Measurements from ENCODE around the gene NUP205.

NUP205 gene

GRCh38 chr7:135557455-135558336 is at the start of gene NUP205:
Gene NUP205 (plus strand): TSS chr7:135557917. CDS start chr7:135557945, 28 bp downstream.
- DNase-seq: peak; percentile 32

DNA sequence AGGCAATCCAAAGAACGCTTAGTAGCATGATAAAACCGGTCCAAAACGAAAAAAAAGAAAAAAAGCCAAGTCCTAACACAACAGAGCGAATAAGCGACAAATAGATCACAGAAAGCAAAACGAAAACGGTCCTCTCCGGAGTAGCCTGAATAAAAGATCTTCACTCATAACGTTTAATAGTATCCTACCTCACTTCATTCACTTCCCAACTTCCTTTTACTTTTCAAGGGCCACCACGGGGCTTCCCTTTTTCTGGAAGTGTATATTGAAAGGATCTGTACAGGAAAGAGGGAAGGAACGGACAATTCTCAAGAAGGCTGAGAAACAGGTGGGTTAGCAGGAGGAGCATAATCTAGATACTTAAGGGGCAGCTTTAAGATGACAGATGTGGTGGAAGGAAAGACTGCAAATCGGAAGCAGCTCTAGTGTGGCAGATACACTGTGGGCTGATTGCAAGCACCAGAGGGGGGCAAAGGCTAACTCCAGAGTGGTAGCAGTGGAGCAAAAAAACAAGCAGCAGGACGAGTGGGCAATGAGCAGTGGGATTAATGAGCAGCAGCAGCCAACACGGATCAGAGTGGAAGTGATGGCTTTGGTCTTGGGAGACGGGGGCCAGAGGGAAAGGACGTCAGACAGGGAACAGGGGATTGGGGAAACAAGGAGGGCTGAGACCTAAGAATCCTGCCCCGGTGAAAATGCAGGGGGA is 48.7 kb upstream of the NUP205 start:
- DNase-seq: no peak

DNA sequence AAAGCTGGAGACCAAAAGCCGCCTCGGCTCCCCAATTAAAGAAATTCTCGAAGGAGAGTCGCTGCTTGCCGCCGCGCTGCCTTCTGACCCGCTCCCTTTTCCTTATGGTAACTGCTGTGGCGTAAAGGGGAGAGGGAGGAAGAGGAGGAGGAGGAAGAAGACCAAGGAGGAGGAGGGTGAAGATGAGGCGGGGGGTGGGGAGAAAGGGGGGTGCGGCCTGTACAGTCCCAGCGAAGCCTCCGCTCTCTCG is 48.2 kb upstream of the NUP205 start:
- DNase-seq: no peak

- DNase-seq: peak; percentile 72
Observed at GRCh38 chr7:135509839-135510591, 47.7 kb upstream of the NUP205 start, which contains the start of gene CNOT4. Gene CNOT4 (minus strand): TSS chr7:135510102. CDS start chr7:135438331, 71,771 bp downstream.

GRCh38 chr7:135510592-135511183 is 47.0 kb upstream of the NUP205 start:
- DNase-seq: no peak

DNA sequence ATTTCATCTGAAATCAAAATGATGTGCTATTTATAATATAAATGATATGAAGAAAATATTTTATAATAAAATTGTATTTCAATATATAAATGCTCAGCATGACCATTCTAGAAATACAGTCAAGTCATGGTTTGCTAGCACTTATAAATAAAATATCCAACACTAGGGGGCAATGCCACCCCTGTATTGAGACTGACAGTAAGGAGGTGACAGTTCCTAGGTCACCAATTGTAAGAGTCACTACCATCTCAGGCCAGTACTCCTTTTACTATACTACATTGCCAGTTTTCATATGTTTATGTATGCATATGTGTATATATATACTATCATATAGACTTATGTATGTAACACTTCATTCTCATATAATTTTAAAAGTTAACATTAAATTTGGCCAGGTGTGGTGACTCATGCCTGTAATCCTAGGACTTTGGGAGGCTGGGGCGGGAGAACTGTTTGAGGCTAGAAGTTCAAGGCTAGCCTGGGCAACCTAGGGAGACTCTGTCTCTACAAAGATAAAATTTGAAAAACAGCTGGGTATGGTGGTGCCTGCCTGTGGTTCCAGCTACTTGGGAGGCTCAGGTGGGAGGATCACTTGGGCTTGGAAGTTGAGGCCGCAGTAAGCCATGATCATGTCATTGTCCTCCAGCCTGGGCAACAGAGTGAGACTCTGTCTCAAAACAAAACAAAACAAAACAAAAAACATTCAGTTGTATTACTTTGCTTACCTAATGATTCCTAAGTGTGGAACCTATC is 45.4 kb upstream of the NUP205 start:
- no peak for DNase-seq

- no peak for DNase-seq
Observed at GRCh38 chr7:135514856-135515255, 42.9 kb upstream of the NUP205 start.

DNA sequence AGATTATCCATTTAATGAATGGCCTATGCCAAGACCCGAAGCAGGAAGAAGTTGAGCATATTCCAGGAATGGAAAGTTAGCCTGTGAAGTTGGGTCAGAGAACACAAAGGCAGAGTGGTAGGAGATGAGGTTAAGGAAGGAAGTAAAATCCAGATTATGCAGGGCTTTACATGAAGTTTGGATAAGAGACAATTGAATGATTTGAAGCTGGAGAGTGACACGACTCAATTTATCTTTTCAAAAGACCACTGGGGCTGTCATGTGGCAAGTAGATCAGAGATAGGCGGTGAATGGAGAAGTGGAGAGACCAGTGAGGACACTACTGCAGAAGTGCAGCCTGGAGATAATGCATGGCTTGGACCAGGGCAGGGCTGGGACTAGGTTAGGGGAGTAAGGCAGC is 40.7 kb upstream of the NUP205 start:
- DNase-seq: no peak

GRCh38 chr7:135518748-135519147 is 39.0 kb upstream of the NUP205 start:
- no peak for DNase-seq

DNA sequence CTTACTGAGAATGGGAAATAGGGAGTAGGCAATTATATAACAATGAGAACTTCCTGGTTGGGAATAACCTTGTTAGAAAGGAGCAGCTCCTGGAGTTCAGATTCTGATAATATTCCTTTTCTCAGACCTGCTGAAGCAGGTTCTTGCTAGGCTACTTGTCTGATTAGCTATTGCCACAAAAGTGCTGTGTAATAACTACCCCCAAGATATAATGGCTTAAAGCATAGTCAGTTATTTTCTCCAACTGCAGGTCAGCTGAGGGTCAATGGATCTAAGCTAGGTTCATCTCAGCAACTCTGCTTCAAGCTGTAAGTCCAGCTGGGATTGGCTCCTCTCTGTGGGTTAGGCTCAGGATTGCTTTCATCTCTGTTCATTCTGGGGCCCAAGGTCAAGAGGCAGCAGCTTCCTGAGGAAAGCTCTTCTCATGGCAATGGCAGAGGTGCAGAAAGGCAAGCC is 38.5 kb upstream of the NUP205 start:
- DNase-seq: no peak

DNA sequence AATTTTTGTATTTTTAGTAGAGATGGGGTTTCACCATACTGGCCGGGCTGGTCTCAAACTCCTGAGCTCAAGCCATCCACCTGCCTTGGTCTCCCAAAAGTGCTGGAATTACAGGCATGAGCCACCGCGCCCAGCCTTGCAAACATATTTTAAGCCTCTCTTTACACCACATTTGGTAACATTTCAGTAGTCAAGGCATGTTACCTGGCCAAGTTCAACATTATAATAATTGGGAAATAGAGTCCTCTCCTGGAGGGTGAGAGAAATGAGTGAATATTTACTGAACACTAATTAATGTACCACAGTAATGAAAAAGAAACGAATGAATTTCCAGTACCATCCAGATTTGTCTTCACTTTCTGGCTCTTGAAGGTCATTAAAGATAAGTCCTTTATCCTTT is 37.8 kb upstream of the NUP205 start:
- DNase-seq: no peak

GRCh38 chr7:135522509-135522908 is 35.2 kb upstream of the NUP205 start:
- no peak for DNase-seq

DNA sequence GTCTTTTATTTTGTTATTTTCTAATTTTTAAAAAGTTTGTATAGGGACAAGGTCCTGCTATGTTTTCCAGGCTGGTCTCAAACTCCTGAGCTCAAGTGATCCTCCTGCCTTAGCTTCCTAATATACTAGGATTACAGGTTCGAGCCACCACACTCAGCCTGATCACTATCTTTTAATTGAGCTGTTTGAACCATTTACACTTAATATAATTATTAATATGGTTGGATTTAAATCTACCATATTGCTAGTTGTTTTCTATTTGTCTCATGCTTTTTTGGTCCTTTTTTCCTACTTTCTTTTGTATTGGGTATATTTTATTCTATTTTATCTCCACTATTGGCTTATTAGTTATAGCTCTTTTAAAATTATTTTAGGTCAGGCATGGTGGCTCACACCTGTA is 34.6 kb upstream of the NUP205 start:
- no peak for DNase-seq

DNA sequence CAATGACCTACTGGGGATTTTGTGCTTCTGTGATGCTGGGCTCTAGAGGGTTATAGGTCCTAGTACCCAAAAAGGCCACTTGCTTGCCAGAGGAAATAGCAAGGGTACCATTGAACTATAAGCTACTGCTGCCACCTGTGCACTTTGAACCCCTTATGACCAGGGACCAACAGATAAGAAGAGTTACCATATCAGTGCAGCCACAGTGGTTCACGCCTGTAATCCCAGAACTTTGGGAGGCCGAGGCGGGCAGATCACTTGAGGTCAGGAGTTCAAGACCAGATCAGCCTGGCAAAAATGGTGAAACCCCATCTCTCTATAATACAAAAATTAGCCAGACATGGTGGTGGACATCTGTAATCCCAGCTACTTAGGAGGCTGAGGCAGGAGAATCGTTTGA is 32.3 kb upstream of the NUP205 start:
- DNase-seq: no peak

- DNase-seq: no peak
Observed at GRCh38 chr7:135527025-135527424, 30.7 kb upstream of the NUP205 start.

DNA sequence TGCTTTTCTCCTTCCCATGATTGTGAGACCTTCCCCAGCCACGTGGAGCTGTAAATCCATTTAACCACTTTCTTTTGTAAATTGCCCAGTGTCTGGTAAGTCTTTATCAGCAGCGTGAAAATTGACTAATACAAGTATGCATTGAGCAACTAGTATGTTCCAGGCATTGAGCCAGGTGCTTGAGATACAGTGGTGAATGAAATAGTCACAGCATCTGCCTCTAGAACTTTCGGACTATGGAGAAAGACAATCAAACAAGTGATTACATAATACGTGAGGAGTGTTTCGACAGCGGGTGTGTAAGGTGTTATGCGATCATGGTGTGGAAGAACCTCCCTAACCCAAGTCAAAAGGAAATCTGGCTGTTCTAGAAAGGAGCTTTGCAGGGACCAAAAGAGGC is 21.6 kb upstream of the NUP205 start:
- no peak for DNase-seq

DNA sequence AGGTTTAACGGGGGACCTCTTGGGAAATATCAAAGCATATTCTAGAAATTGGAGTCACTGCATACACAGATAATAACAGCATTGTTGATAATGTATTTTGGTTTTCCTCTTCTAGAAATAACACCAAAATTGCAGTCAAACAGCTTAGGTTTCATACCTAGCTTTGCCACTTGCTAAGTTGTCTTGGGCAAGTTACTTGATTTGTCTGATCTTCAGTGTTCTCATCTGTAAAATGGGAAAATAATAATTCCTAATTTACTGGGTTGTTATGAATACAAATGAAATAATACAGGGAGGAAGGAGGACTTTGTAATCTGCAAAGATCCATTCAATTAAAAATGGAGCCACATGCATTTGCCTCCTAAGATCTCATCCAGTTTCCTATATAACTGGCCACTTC is 20.3 kb upstream of the NUP205 start:
- DNase-seq: no peak

DNA sequence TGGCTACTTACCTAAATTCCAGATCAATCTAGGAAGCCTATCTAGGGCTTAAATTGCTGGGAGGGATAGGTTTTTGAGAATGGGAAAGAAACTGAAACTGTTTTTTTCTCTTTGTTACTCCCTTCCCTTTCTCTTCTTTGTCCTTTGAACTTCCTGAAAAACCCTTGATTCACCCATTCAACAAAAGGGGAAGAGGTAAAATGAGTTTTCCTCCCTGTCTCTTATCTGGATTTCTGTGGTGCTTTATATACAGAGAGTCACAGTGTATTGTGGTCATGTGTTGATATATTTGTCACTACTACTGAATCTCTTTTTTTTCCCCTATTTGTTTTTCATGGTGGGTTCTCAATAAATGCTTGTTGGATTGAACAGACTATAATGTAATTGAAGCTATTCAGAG is 19.8 kb upstream of the NUP205 start:
- no peak for DNase-seq

GRCh38 chr7:135538376-135538775 is 19.3 kb upstream of the NUP205 start:
- no peak for DNase-seq

DNA sequence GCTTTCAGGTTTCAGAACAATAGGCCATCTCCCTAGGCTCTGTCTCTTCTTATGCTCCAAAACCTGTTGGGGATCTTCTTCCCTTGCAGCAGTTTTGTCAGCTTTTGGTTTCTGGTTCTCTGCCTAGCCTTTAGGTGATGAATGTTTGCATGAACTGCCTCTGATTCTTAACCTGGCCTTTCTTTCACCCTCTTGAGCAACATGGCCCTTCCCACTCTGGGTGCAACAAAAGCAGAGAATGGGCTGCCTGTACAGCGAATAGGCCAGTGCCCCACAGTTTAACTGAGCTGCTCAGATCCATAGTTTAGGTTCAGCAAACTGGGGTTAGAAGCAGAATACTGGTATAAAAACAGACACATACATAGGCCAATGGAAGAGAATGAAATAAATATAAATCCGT is 18.1 kb upstream of the NUP205 start:
- DNase-seq: no peak

- no peak for DNase-seq
Observed at GRCh38 chr7:135541029-135541428, 16.7 kb upstream of the NUP205 start.

DNA sequence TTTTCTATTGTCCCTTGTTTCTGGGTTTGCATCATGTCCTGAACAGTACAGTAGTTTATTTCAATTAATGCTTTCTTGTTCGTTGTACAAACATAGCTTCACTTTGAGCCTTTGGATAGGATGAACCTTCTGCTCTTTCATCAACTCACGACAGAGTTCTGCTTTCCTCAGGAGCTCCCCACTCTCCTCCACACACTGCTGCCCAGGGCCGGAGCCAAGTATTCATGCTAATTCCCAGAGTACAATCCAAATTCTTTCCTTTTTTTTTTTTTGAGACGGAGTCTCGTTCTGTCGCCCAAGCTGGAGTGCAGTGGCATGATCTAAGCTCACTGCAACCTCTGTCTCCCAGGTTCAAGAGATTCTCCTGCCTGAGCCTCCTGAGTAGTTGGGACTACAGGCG is 7.5 kb upstream of the NUP205 start:
- no peak for DNase-seq

GRCh38 chr7:135552148-135552547 is 5.6 kb upstream of the NUP205 start:
- DNase-seq: no peak

Measured in 8988T (cell line).